LNCaP clone FGC (cell line): ENCODE measurements around the gene DYNC1I1.

Experiments
- DNase-seq: peaks from one replicate; pipeline ENCODE4 v3.0.0-alpha.2; 2011; ENCODE audit warnings: low read depth
- H3K4me3 ChIP-seq: 2 replicates; pipeline ENCODE4 v1.5.1; 2011; ENCODE audit warnings: mild to moderate bottlenecking, low read depth, low read length, control low read depth
- TF ChIP-seq, protein P1 (sequence below): IDR thresholded peaks from 2 replicates; pipeline ENCODE4 v1.5.1; 2012; ENCODE audit warnings: mild to moderate bottlenecking; ENCODE audit not compliant: control insufficient read depth, insufficient read depth; ENCODE audit errors: extremely low read depth

The DYNC1I1 gene

DNA sequence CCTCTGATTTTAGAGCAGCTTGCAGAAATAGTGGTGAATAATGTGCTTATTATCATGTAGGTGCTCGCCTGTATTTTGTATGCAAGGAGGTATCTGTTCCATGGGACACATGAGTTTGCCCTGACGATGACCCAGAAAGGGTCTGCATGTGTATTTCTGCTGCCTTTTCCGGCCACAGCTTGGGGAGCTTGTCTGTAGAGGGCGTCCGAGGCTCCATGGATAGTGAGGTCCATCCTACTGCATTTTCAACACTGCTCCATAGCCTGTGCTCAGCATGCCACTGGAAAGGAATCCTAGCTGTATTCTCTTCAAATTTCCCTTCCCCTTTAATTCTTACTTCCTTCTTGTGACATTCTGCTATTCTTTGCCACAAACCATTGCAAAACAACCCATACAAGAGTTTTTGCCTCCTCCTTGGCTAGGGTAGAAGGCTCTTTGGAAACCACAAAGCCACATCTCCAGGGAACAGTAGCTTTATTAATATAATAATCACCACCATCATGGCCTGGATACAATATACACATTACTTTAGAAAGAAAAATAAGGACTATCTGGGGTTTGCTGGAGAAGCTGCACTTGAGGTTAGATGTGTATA, 127.7 kb downstream of the DYNC1I1 start:
- no peak overlapping the region for H3K4me3 ChIP-seq
- TF ChIP-seq, protein P1, sequence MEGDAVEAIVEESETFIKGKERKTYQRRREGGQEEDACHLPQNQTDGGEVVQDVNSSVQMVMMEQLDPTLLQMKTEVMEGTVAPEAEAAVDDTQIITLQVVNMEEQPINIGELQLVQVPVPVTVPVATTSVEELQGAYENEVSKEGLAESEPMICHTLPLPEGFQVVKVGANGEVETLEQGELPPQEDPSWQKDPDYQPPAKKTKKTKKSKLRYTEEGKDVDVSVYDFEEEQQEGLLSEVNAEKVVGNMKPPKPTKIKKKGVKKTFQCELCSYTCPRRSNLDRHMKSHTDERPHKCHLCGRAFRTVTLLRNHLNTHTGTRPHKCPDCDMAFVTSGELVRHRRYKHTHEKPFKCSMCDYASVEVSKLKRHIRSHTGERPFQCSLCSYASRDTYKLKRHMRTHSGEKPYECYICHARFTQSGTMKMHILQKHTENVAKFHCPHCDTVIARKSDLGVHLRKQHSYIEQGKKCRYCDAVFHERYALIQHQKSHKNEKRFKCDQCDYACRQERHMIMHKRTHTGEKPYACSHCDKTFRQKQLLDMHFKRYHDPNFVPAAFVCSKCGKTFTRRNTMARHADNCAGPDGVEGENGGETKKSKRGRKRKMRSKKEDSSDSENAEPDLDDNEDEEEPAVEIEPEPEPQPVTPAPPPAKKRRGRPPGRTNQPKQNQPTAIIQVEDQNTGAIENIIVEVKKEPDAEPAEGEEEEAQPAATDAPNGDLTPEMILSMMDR: 0 out of 2 replicates have a peak, but pooled peaks have one; percentile 15
- no peak for DNase-seq

GRCh38 chr7:95901006-95901405, 128.7 kb downstream of the DYNC1I1 start:
- TF ChIP-seq, protein P1: no peak
- H3K4me3 ChIP-seq: no peak overlapping the region
- DNase-seq: no peak

DNA sequence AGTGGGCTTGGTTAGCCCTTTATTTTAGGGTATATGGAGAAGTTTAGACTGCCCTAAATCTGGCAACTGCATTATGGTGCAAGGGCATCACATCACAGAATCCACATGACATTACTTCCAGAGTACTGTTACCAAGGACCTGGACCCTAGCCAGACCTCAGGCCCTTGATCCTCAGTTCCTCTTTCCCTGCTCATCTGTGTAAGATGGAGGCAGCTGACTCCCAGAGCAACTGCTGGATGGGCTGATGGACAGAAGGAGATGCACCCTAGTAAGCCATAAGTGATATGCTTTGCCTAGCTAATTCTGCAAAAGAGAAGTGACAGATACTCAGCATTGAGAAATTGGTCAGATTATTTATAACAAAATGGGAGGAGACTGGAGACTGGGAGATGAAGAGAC, 131.7 kb downstream of the DYNC1I1 start:
- TF ChIP-seq, protein P1: no peak
- H3K4me3 ChIP-seq: no peak overlapping the region
- DNase-seq: no peak

- no peak for DNase-seq
- H3K4me3 ChIP-seq: no peak overlapping the region
- TF ChIP-seq, protein P1: no peak
Measured at GRCh38 chr7:95905167-95905566, 132.8 kb downstream of the DYNC1I1 start.

DNA sequence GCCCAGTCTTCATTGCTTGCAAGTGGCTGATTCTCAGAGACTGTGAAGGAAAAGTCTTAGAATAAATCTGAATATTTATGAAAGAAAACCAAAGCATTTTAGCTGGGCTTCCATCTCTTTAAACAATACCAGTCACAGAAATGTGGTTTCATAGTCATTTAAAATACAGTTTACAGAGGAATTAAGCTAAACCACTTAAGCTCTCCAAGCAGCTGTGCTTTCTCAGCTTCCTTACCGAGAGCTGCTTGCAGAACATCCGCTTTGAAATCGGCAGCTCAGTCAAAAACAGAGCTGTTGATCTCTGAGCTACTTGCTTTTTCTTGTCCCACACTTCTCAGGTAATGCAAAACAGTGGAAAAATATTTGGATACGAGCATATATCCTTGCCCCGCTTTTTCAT, 134.5 kb downstream of the DYNC1I1 start:
- no peak overlapping the region for H3K4me3 ChIP-seq
- no peak for DNase-seq
- TF ChIP-seq, protein P1: no peak

GRCh38 chr7:95907337-95907736, 135.0 kb downstream of the DYNC1I1 start:
- H3K4me3 ChIP-seq: no peak overlapping the region
- DNase-seq: no peak
- TF ChIP-seq, protein P1: no peak

DNA sequence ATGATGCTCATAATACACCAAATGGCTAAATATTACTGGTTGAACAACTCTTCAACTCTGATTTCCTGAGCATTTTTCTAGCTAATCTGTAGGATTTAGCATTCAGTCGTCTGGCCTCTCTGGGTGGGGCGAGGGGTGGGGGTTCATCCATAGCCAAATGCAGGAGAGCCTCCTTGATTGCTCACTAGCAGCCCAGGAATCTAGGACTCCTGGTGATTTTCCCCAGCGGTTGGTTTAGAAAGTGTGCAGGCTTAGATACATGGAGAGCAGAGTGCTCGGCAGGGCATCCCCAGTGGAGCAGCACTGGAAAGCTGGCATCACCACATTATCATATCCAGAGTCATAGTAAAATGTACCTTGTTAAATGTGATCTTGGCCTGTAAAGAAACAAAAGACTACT, 136.1 kb downstream of the DYNC1I1 start:
- DNase-seq: no peak
- TF ChIP-seq, protein P1: no peak
- H3K4me3 ChIP-seq: no peak overlapping the region
